ENCODE measurements around the gene PXMP4. TPM values are rescaled to one million over a fixed set of nuclear protein-coding genes. Genes with fewer than 3 reads are reported as not detected.

Gene PXMP4
- total RNA-seq, 4 donors from 2014 or later = 1.6 to 12.0 (median 5.5) TPM

DNA sequence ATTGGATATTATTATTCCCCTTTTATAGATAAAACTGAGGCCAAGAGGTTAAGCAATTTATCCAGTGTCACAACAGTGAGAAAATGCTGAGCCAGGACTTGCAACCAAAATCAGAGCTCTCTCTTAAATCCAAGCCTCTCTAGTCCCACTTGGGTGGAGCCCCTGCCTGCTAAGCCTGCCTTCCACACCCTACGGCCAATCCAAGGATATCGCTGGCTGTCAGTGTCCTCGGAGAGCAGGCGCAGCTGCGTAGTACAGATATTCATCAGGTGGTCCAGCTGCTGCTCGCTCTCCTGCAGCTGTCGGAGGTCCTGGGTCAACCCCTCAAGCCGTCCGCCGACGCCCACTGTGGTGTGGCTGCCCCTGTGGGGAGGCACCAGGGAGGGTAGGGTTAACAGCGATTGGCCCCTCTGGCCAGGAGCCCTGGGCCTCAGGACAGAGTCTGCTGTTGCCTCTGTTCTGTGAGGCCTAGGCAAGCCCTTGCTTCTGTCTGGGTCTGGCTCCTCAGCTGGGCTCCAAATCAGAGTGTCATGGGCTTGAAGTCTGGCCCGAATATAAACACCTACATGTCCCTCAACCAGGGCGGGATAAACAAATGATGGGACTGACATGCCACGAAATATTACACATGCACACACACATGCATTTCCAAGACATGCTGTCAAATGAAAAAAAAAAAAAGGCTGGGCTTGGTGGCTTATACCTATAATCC lies 42.0 kb downstream of the PXMP4 start:
- no peak for DNase-seq
- intact Hi-C loops (cut with DNase I; ENCODE audit: low total_unique reads) (no loop called here), in situ Hi-C loops (cut with MboI; ENCODE audit: low pct_ligation_motif_present in 1 of 4, low pct_unique_long_range_greater_than_20kb in 1 of 4, low sequenced_read_pairs in 3 of 4) (no loop called here)
- WGBS, 2 donors (ENCODE audit: low coverage in 1 of 2) = 73 to 82% methylated on average over 2 to 14 of the region's 15 CpGs
- TF ChIP-seq, protein P1, sequence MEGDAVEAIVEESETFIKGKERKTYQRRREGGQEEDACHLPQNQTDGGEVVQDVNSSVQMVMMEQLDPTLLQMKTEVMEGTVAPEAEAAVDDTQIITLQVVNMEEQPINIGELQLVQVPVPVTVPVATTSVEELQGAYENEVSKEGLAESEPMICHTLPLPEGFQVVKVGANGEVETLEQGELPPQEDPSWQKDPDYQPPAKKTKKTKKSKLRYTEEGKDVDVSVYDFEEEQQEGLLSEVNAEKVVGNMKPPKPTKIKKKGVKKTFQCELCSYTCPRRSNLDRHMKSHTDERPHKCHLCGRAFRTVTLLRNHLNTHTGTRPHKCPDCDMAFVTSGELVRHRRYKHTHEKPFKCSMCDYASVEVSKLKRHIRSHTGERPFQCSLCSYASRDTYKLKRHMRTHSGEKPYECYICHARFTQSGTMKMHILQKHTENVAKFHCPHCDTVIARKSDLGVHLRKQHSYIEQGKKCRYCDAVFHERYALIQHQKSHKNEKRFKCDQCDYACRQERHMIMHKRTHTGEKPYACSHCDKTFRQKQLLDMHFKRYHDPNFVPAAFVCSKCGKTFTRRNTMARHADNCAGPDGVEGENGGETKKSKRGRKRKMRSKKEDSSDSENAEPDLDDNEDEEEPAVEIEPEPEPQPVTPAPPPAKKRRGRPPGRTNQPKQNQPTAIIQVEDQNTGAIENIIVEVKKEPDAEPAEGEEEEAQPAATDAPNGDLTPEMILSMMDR (IDR thresholded peaks at IDR 0.05) = no peak
- TF ChIP-seq EP300 (IDR thresholded peaks at IDR 0.05; ENCODE audit: low read depth) (no peak), POLR2A (IDR thresholded peaks at IDR 0.05) (no peak), POLR2AphosphoS5 (IDR thresholded peaks at IDR 0.05) (no peak)
- peaks cover 8 to 27% (median 25%) of the 10 kb centered on the region in 4 donors for H3K4me1 ChIP-seq
- H3K36me3 ChIP-seq = no peaks in the 10 kb centered on the region
- H3K9me3 ChIP-seq = no peaks in the 10 kb centered on the region
- H3K27me3 ChIP-seq = no peaks in the 10 kb centered on the region
- H3K27ac ChIP-seq = peak overlapping the region; percentile 23 to 96 (median 58)
- H3K4me3 ChIP-seq = no peak overlapping the region

DNA sequence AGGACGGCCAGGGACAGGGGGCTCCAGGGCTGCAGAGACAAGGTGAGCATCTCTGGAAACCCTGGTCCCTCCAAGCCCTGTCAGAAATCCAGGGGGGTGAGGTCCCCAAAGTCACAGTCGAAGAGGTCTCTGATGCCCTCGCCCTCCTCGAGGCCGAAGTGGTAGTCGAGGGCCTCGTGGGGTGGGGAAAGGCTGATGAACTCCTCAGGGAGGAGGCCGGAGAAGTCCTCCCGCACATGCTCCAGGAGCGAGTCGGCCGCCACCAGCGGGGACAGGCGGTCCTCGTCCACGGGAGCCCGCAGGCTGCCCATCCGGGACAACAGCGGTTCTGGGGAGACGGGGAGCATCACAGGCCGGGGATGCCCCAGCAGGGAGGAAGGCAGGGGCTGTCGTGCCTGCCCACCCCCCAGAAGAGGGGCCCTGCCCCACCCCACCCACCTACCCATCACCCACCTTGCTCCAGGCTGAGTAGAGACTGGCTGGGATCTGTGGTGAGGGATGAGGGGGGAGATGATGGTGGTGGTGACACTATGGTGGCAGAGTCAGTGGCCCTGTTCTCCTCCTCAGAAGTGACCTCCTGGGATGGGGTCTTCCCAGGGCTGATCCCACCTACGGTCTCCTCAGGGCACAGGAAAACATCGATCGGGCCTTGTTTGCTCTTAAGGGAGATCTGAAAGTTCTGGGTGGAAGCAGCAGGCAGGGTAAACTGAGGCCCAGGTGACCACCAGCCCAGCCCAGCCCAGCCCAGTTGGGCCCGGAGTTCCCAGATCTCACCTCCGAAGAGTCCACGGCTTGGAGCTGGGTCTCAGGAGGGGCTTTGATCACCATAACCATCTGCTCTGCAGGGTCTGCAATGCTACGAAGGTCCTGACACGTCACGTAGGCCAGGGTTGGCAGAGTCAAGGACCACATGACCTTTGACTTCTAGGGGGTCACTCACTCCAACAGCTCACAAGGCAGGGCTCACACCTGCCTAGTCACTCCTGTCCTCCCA lies 43.2 kb downstream of the PXMP4 start:
- intact Hi-C loops (cut with DNase I; ENCODE audit: low total_unique reads) (no loop called here), in situ Hi-C loops (cut with MboI; ENCODE audit: low pct_ligation_motif_present in 1 of 4, low pct_unique_long_range_greater_than_20kb in 1 of 4, low sequenced_read_pairs in 3 of 4) (no loop called here)
- peak overlapping the region in 3 of 4 donors; percentile 88 to 96 (median 91) for H3K27ac ChIP-seq
- no peaks in the 10 kb centered on the region for H3K27me3 ChIP-seq
- no peaks in the 10 kb centered on the region for H3K36me3 ChIP-seq
- H3K4me1 ChIP-seq = peaks cover 13 to 36% (median 34%) of the 10 kb centered on the region in 4 donors
- no peak overlapping the region for H3K4me3 ChIP-seq
- no peak for DNase-seq
- WGBS, 2 donors (ENCODE audit: low coverage in 1 of 2) = 92% methylated on average over 31 of the region's 31 CpGs; no CpG with 5 or more reads in 1 of the 2 donors
- no peak for TF ChIP-seq POLR2AphosphoS5 (IDR thresholded peaks at IDR 0.05)
- TF ChIP-seq, protein P1 (IDR thresholded peaks at IDR 0.05) = no peak
- no peak for TF ChIP-seq EP300 (IDR thresholded peaks at IDR 0.05; ENCODE audit: low read depth)
- no peak for TF ChIP-seq POLR2A (IDR thresholded peaks at IDR 0.05)
- no peaks in the 10 kb centered on the region for H3K9me3 ChIP-seq

DNA sequence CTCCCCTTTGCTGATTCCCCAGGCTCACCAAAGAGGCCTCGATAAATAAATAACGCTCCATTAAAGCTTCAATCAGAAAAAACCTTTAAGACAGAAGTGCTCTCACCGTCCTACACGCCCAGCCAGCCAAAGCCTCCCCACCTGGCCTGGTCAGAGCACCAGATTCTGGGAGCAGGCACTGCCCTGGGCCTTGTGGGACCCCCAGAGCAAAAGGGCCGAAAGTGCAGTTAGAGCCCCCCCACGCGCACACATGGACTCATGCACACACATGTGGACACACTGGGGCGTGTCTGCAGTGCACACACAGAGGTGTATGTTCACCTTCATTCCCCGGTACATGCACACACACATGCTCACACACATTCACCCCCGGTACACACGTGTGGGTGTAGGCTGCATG lies 44.0 kb downstream of the PXMP4 start:
- H3K4me3 ChIP-seq = no peak overlapping the region
- no peak for TF ChIP-seq EP300 (IDR thresholded peaks at IDR 0.05; ENCODE audit: low read depth)
- TF ChIP-seq POLR2AphosphoS5 (IDR thresholded peaks at IDR 0.05) = no peak
- TF ChIP-seq, protein P1 (IDR thresholded peaks at IDR 0.05) = no peak
- no peak for TF ChIP-seq POLR2A (IDR thresholded peaks at IDR 0.05)
- no peaks in the 10 kb centered on the region for H3K27me3 ChIP-seq
- peak overlapping the region; percentile 88 to 96 (median 90) for H3K27ac ChIP-seq
- H3K4me1 ChIP-seq = peaks cover 13 to 36% (median 34%) of the 10 kb centered on the region in 4 donors
- H3K9me3 ChIP-seq = no peaks in the 10 kb centered on the region
- WGBS, 2 donors (ENCODE audit: low coverage in 1 of 2) = 88% methylated on average over 11 of the region's 11 CpGs; no CpG with 5 or more reads in 1 of the 2 donors
- in situ Hi-C loops (cut with MboI; ENCODE audit: low pct_ligation_motif_present in 1 of 4, low pct_unique_long_range_greater_than_20kb in 1 of 4, low sequenced_read_pairs in 3 of 4) = no loop called here
- no peak for DNase-seq
- intact Hi-C loops (cut with DNase I; ENCODE audit: low total_unique reads) = no loop called here
- H3K36me3 ChIP-seq = no peaks in the 10 kb centered on the region

All from transverse colon (tissue), 4 donors.